HepG2 (cell line): Measurements from ENCODE around the gene PLPPR2. TPM values are rescaled to one million over a fixed set of nuclear protein-coding genes. Genes with fewer than 3 reads are reported as not detected.

Source experiments
- ATF6 ChIP-seq: sonication (generic); formaldehyde crosslinking; conservative IDR thresholded peaks from 2 replicates; pipeline ENCODE4 v1.4.0; 2020; ENCODE audit warnings: missing genetic modification reagents
- DNMT3B ChIP-seq: conservative IDR thresholded peaks from 2 replicates; pipeline ENCODE4 v1.6.1; 2016; ENCODE audit warnings: missing biosample characterization, control low read depth
- EEA1 ChIP-seq: sonication (generic); formaldehyde crosslinking; IDR thresholded peaks from 2 replicates; pipeline ENCODE4 v1.5.1; 2020; ENCODE audit warnings: mild to moderate bottlenecking, missing genetic modification reagents, borderline replicate concordance
- GTF2F1 ChIP-seq: fragments of 150-350 bp; IDR thresholded peaks from 2 replicates; pipeline ENCODE4 v1.6.1; 2014; ENCODE audit warnings: low read length
- HMGA1 ChIP-seq: sonication (generic); formaldehyde crosslinking; conservative IDR thresholded peaks from 2 replicates; pipeline ENCODE4 v1.4.0; 2020; ENCODE audit warnings: missing genetic modification reagents
- HNRNPLL ChIP-seq: fragments of 200-400 bp; formaldehyde crosslinking; IDR thresholded peaks from 2 replicates; pipeline ENCODE4 v1.6.1; 2017; ENCODE audit warnings: mild to moderate bottlenecking, low read depth, low read length; ENCODE audit not compliant: poor library complexity, severe bottlenecking
- MAFG ChIP-seq: sonication (generic); formaldehyde crosslinking; IDR thresholded peaks from 2 replicates; pipeline ENCODE4 v1.5.1; 2020; ENCODE audit warnings: mild to moderate bottlenecking, missing genetic modification reagents
- MZF1 ChIP-seq: sonication (generic); formaldehyde crosslinking; IDR thresholded peaks from 2 replicates; pipeline ENCODE4 v1.8.1; 2023; ENCODE audit warnings: mild to moderate bottlenecking, missing genetic modification reagents, borderline replicate concordance
- SYNCRIP ChIP-seq: fragments of 200-400 bp; formaldehyde crosslinking; IDR thresholded peaks from 2 replicates; pipeline ENCODE4 v1.6.1; 2018; ENCODE audit warnings: mild to moderate bottlenecking, low read depth, low read length; ENCODE audit not compliant: insufficient read depth
- TEF ChIP-seq: sonication (generic); formaldehyde crosslinking; IDR thresholded peaks from 2 replicates; pipeline ENCODE4 v1.5.0; 2020; ENCODE audit warnings: missing genetic modification reagents
- USF2 ChIP-seq, 2 experiments: sonication (generic) in 1 of 2; formaldehyde crosslinking in 1 of 2; IDR thresholded peaks; 2 replicates each; pipeline versions ENCODE4 v1.5.1 to v1.6.1; 2011 to 2020; ENCODE audit warnings: borderline replicate concordance in 1 of 2, low read depth in 1 of 2, low read length in 1 of 2, mild to moderate bottlenecking in 1 of 2, missing genetic modification reagents in 1 of 2, moderate library complexity in 1 of 2
- ZBTB26 ChIP-seq: IDR thresholded peaks from 2 replicates; pipeline ENCODE4 v1.6.1; 2016; ENCODE audit warnings: missing compliant biosample characterization, missing genetic modification reagents, borderline replicate concordance
- ZBTB34 ChIP-seq: sonication (generic); formaldehyde crosslinking; IDR thresholded peaks from 2 replicates; pipeline ENCODE4 v1.8.0; 2022; ENCODE audit warnings: mild to moderate bottlenecking, missing genetic modification reagents
- ZBTB8A ChIP-seq: sonication (generic); formaldehyde crosslinking; IDR thresholded peaks from 2 replicates; pipeline ENCODE4 v1.4.0; 2020; ENCODE audit warnings: mild to moderate bottlenecking, low read depth, missing genetic modification reagents, borderline replicate concordance
- ZNF18 ChIP-seq: sonication (generic); formaldehyde crosslinking; IDR thresholded peaks from 2 replicates; pipeline ENCODE4 v1.8.0; 2022; ENCODE audit warnings: mild to moderate bottlenecking, missing genetic modification reagents; ENCODE audit not compliant: insufficient replicate concordance
- ZNF577 ChIP-seq: sonication (generic); formaldehyde crosslinking; IDR thresholded peaks from 2 replicates; pipeline ENCODE4 v1.4.0; 2020; ENCODE audit warnings: mild to moderate bottlenecking, low read depth, missing genetic modification reagents, borderline replicate concordance
- ZNF678 ChIP-seq: sonication (generic); formaldehyde crosslinking; IDR thresholded peaks from 2 replicates; pipeline ENCODE4 v1.4.0; 2020; ENCODE audit warnings: mild to moderate bottlenecking, missing genetic modification reagents
- ZNF709 ChIP-seq: sonication (generic); formaldehyde crosslinking; IDR thresholded peaks from 2 replicates; pipeline ENCODE4 v1.5.0; 2020; ENCODE audit warnings: mild to moderate bottlenecking, missing genetic modification reagents
- polyA plus RNA-seq, 8 experiments: library from polyadenylated mRNA; depleted of rRNA in 3 of 8; stranded (reverse) in 7 of 8; unstranded in 1 of 8; fragments of >200 nt; fragmentation: Illumina TruSeq in 4 of 8; extraction: Trizol in 4 of 8; gene quantifications; 2 replicates each; pipeline versions ENCODE4 v1.2.1 to v1.2.3, GENCODE V29; 2011 to 2016; ENCODE audit warnings: low read depth in 4 of 8, missing spikeins in 1 of 8, mixed read lengths in 1 of 8; ENCODE audit not compliant: insufficient read depth in 1 of 8
- total RNA-seq, 5 experiments: library from RNA; depleted of rRNA; stranded (reverse); fragments of >200 nt; fragmentation: Illumina TruSeq; extraction: Trizol; gene quantifications; 2 replicates each; pipeline ENCODE4 v1.2.3, GENCODE V29; 2016; ENCODE audit warnings: low read depth in 1 of 5

Gene PLPPR2
- total and polyA plus RNA-seq, 2 of the 13 experiments (the other 11 are each of a cell fraction or from before 2014, with no cell fraction given), result 1.5 to 2.1 TPM

- peak; percentile 52 for TF ChIP-seq ZBTB34 (CRISPR knock-in tag)
- no peak for TF ChIP-seq ZNF577 (CRISPR knock-in tag)
- TF ChIP-seq ZBTB8A (CRISPR knock-in tag), result no peak
- TF ChIP-seq MZF1 (CRISPR knock-in tag), result no peak
- TF ChIP-seq TEF, result no peak
- TF ChIP-seq ZNF18 (CRISPR knock-in tag), result no peak
- no peak for TF ChIP-seq DNMT3B (CRISPR knock-in tag)
- TF ChIP-seq MAFG (CRISPR knock-in tag), result no peak
- TF ChIP-seq ZNF678 (CRISPR knock-in tag), result no peak
- TF ChIP-seq SYNCRIP, result no peak
- TF ChIP-seq ZBTB26, result peak; percentile 70; the same call in 1 of the 2 replicates
- no peak for TF ChIP-seq GTF2F1
- no peak for TF ChIP-seq USF2 (IDR thresholded peaks at IDR 0.05; ENCODE audit: low read depth, low read length)
- TF ChIP-seq USF2 (CRISPR knock-in tag; IDR thresholded peaks at IDR 0.05; ENCODE audit: borderline replicate concordance), result no peak
- TF ChIP-seq HNRNPLL, result peak; percentile 96
- TF ChIP-seq ATF6 (CRISPR knock-in tag), result peak; percentile 38; the same call in 1 of the 2 replicates
- peak; percentile 28; the same call in 1 of the 2 replicates for TF ChIP-seq EEA1
- no peak for TF ChIP-seq HMGA1 (CRISPR knock-in tag)
- TF ChIP-seq ZNF709, result no peak
Observed at GRCh38 chr19:11380653-11381537, 25.7 kb downstream of the PLPPR2 start (continued).
